ENCODE results near the gene ZBTB48.
A peak's percentile ranks its signal among the peaks of the same experiment; 100 is the strongest.

Gene ZBTB48
- long read RNA-seq, transcript ZBTB48-202 (11 exons, 2,293 nt): major isoform, 77 of 253 reads
- long read RNA-seq, partial matches to known transcripts: 10 of 253 reads
- long read RNA-seq, other reads (novel, unspliced or antisense): 162 of 253 reads

DNA sequence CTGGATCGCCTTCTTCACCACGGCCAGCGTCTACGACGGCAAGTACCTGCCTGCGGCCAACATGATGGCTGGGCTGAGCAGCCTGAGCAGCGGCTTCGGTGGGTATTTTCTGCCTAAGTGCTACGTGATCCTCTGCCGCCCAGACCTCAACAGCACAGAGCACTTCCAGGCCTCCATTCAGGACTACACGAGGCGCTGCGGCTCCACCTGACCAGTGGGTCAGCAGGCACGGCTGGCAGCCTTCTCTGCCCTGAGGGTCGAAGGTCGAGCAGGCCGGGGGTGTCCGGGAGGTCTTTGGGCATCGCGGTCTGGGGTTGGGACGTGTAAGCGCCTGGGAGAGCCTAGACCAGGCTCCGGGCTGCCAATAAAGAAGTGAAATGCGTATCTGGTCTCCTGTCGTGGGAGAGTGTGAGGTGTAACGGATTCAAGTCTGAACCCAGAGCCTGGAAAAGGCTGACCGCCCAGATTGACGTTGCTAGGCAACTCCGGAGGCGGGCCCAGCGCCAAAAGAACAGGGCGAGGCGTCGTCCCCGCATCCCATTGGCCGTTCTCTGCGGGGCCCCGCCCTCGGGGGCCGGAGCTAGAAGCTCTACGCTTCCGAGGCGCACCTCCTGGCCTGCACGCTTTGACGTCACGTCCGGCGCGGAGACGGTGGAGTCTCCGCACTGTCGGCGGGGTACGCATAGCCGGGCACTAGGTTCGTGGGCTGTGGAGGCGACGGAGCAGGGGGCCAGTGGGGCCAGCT lies at the start of gene ZBTB48:
TSS of gene ZBTB48 (plus strand) at position 621 of the 745 bp plus-strand sequence. CDS start 616 bp downstream, outside the sequence.
- no peak for TF ChIP-seq SPI1 (IDR thresholded peaks at IDR 0.05; ENCODE audit: borderline replicate concordance, low read depth)
- peak; percentile 95 for TF ChIP-seq POLR2AphosphoS5 (IDR thresholded peaks at IDR 0.05; ENCODE audit: low read depth)
- TF ChIP-seq GABPA (IDR thresholded peaks at IDR 0.05; ENCODE audit: low read depth): peak; percentile 74
- peak within 1 kb of the TSS; percentile 89 for H3K27ac ChIP-seq (replicated peaks)
- H3K4me3 ChIP-seq (replicated peaks; ENCODE audit: insufficient read depth, low read length): peak within 1 kb of the TSS; percentile 87
- H3K27me3 ChIP-seq (ENCODE audit: insufficient read depth, poor library complexity, severe bottlenecking): no peaks in the 10 kb centered on the region
- DNase-seq (ENCODE audit: low read depth in 1 of 2, low spot score in 1 of 2): peak; percentile 93 to 98

GRCh38 chr1:6530504-6531160 lies 49.2 kb upstream of the ZBTB48 start:
- TF ChIP-seq GABPA (IDR thresholded peaks at IDR 0.05; ENCODE audit: low read depth) (no peak), SPI1 (IDR thresholded peaks at IDR 0.05; ENCODE audit: borderline replicate concordance, low read depth) (no peak), POLR2AphosphoS5 (IDR thresholded peaks at IDR 0.05; ENCODE audit: low read depth) (no peak)
- TF ChIP-seq, protein P1, sequence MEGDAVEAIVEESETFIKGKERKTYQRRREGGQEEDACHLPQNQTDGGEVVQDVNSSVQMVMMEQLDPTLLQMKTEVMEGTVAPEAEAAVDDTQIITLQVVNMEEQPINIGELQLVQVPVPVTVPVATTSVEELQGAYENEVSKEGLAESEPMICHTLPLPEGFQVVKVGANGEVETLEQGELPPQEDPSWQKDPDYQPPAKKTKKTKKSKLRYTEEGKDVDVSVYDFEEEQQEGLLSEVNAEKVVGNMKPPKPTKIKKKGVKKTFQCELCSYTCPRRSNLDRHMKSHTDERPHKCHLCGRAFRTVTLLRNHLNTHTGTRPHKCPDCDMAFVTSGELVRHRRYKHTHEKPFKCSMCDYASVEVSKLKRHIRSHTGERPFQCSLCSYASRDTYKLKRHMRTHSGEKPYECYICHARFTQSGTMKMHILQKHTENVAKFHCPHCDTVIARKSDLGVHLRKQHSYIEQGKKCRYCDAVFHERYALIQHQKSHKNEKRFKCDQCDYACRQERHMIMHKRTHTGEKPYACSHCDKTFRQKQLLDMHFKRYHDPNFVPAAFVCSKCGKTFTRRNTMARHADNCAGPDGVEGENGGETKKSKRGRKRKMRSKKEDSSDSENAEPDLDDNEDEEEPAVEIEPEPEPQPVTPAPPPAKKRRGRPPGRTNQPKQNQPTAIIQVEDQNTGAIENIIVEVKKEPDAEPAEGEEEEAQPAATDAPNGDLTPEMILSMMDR (IDR thresholded peaks at IDR 0.05; ENCODE audit: insufficient read depth, low read length): no peak
- TF ChIP-seq, protein P2, sequence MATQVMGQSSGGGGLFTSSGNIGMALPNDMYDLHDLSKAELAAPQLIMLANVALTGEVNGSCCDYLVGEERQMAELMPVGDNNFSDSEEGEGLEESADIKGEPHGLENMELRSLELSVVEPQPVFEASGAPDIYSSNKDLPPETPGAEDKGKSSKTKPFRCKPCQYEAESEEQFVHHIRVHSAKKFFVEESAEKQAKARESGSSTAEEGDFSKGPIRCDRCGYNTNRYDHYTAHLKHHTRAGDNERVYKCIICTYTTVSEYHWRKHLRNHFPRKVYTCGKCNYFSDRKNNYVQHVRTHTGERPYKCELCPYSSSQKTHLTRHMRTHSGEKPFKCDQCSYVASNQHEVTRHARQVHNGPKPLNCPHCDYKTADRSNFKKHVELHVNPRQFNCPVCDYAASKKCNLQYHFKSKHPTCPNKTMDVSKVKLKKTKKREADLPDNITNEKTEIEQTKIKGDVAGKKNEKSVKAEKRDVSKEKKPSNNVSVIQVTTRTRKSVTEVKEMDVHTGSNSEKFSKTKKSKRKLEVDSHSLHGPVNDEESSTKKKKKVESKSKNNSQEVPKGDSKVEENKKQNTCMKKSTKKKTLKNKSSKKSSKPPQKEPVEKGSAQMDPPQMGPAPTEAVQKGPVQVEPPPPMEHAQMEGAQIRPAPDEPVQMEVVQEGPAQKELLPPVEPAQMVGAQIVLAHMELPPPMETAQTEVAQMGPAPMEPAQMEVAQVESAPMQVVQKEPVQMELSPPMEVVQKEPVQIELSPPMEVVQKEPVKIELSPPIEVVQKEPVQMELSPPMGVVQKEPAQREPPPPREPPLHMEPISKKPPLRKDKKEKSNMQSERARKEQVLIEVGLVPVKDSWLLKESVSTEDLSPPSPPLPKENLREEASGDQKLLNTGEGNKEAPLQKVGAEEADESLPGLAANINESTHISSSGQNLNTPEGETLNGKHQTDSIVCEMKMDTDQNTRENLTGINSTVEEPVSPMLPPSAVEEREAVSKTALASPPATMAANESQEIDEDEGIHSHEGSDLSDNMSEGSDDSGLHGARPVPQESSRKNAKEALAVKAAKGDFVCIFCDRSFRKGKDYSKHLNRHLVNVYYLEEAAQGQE (IDR thresholded peaks at IDR 0.05; ENCODE audit: insufficient replicate concordance, low read depth): no peak
- DNase-seq (ENCODE audit: low read depth in 1 of 2, low spot score in 1 of 2): no peak
- Histone ChIP-seq H3K27me3 (ENCODE audit: insufficient read depth, poor library complexity, severe bottlenecking) (no peaks in the 10 kb centered on the region), H3K27ac (replicated peaks) (no peak overlapping the region), H3K4me3 (replicated peaks; ENCODE audit: insufficient read depth, low read length) (no peak overlapping the region)

GRCh38 chr1:6531996-6532395 lies 47.8 kb upstream of the ZBTB48 start:
- no peak overlapping the region for H3K27ac ChIP-seq (replicated peaks)
- H3K27me3 ChIP-seq (ENCODE audit: insufficient read depth, poor library complexity, severe bottlenecking): no peaks in the 10 kb centered on the region
- DNase-seq (ENCODE audit: low read depth in 1 of 2, low spot score in 1 of 2): no peak
- TF ChIP-seq, protein P1 (IDR thresholded peaks at IDR 0.05; ENCODE audit: insufficient read depth, low read length): no peak
- peak; percentile 44 for TF ChIP-seq SPI1 (IDR thresholded peaks at IDR 0.05; ENCODE audit: borderline replicate concordance, low read depth)
- no peak overlapping the region for H3K4me3 ChIP-seq (replicated peaks; ENCODE audit: insufficient read depth, low read length)

DNA sequence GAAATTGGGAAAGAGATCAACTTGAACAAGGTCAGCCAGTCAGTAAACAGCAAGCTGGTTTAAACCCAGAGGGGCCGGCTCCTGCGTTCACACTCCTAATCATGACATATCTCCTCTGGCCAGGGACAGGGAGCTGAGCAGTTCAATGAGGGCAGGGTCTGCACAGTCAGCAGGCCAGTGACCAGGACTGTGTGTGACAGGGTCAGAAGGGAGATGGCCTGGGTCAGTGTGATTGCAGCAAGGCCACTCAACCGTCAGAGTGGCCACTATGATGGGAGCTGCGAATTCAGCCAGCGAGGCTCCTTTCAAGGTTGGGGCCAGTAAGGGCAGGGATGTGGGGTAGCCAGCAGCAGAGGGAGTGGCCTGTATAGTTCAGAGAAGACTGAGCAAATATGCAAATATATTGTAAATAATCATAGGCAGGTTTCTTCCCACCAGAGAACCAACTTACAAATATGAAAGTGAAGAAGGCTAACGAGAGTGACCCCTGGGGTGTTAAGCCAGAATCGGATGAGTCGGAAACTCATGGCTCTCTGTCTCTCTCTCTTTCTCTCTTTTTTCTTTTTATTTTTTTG lies 45.5 kb upstream of the ZBTB48 start:
- no peak for DNase-seq (ENCODE audit: low read depth in 1 of 2, low spot score in 1 of 2)
- H3K4me3 ChIP-seq (replicated peaks; ENCODE audit: insufficient read depth, low read length): no peak overlapping the region
- TF ChIP-seq, protein P2 (IDR thresholded peaks at IDR 0.05; ENCODE audit: insufficient replicate concordance, low read depth): no peak
- TF ChIP-seq GABPA (IDR thresholded peaks at IDR 0.05; ENCODE audit: low read depth) (no peak), SPI1 (IDR thresholded peaks at IDR 0.05; ENCODE audit: borderline replicate concordance, low read depth) (no peak), POLR2AphosphoS5 (IDR thresholded peaks at IDR 0.05; ENCODE audit: low read depth) (no peak)
- TF ChIP-seq, protein P1 (IDR thresholded peaks at IDR 0.05; ENCODE audit: insufficient read depth, low read length): no peak
- no peaks in the 10 kb centered on the region for H3K27me3 ChIP-seq (ENCODE audit: insufficient read depth, poor library complexity, severe bottlenecking)
- H3K27ac ChIP-seq (replicated peaks): no peak overlapping the region

Measured in HL-60 (cell line).